Fibroblast of mammary gland (primary cell): ENCODE results near the gene CPZ.
A peak's percentile ranks its signal among the peaks of the same experiment; 100 is the strongest.

Experiments used
- DNase-seq: peaks from one replicate; pipeline ENCODE4 v3.0.0-alpha.2; 2010; ENCODE audit warnings: low read depth
- H3K4me3 ChIP-seq: 2 replicates; pipeline ENCODE4 v1.5.1; 2011; ENCODE audit warnings: low read depth, mild to moderate bottlenecking, low read length, moderate library complexity; ENCODE audit not compliant: control insufficient read depth
- TF ChIP-seq, protein P1 (sequence below): conservative IDR thresholded peaks from 2 replicates; pipeline ENCODE4 v1.5.1; 2011; ENCODE audit warnings: low read depth, low read length, inconsistent platforms; ENCODE audit not compliant: control insufficient read depth, insufficient read depth

The CPZ gene

DNA sequence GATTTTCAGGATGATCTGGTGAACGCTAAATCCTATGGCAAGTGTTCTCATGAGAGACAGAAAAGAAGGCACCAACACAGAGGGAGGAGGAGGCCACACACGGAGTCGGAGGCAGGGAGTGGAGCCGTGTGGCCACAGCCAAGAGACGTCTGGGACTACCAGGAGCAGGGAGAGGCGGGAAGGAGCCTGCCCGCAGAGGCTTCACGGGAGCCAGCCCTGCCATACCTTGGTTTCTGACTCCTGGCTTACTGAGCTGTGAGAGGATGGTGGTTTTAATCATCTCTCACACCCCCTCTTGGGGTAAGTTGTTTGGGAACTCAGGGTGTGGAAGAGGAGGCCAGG, 45.8 kb upstream of the CPZ start:
- no peak overlapping the region for H3K4me3 ChIP-seq
- DNase-seq, result no peak
- TF ChIP-seq, protein P1, sequence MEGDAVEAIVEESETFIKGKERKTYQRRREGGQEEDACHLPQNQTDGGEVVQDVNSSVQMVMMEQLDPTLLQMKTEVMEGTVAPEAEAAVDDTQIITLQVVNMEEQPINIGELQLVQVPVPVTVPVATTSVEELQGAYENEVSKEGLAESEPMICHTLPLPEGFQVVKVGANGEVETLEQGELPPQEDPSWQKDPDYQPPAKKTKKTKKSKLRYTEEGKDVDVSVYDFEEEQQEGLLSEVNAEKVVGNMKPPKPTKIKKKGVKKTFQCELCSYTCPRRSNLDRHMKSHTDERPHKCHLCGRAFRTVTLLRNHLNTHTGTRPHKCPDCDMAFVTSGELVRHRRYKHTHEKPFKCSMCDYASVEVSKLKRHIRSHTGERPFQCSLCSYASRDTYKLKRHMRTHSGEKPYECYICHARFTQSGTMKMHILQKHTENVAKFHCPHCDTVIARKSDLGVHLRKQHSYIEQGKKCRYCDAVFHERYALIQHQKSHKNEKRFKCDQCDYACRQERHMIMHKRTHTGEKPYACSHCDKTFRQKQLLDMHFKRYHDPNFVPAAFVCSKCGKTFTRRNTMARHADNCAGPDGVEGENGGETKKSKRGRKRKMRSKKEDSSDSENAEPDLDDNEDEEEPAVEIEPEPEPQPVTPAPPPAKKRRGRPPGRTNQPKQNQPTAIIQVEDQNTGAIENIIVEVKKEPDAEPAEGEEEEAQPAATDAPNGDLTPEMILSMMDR, result no peak

- H3K4me3 ChIP-seq, result no peak overlapping the region
- TF ChIP-seq, protein P1, result peak; percentile 41
- peak; percentile 84 for DNase-seq
These were observed 45.3 kb upstream of the CPZ start for GRCh38 chr4:8547108-8547911.

- TF ChIP-seq, protein P1, result no peak
- no peak overlapping the region for H3K4me3 ChIP-seq
- no peak for DNase-seq
These were observed 44.4 kb upstream of the CPZ start for GRCh38 chr4:8547912-8548730.

- TF ChIP-seq, protein P1, result no peak
- H3K4me3 ChIP-seq, result no peak overlapping the region
- DNase-seq, result no peak
These were observed 43.7 kb upstream of the CPZ start for GRCh38 chr4:8548731-8549351.

- no peak overlapping the region for H3K4me3 ChIP-seq
- DNase-seq, result no peak
- TF ChIP-seq, protein P1, result no peak
These were observed 43.1 kb upstream of the CPZ start for GRCh38 chr4:8549352-8549931.

DNA sequence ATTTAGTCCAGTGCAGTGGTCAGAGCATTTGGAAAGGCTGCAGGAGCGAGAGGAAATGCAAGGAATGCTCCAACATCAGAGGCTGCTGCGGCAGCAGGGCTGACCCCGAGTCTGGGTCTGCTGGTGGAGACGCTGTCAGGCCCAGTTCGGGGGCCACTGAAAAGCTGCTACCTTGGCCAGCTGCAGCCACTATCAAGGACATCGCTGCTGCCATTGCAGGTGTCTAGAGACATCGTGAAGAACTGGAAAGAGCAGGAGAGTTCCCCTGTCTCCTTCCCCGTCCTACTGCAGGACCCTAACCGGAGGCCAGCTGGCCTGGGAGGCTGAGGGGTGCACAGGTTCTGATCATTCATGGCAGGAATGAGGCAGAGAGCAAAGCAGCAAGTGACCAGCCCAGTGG, 41.9 kb upstream of the CPZ start:
- TF ChIP-seq, protein P1, result no peak
- no peak for DNase-seq
- no peak overlapping the region for H3K4me3 ChIP-seq
